Activated CD4-positive, alpha-beta T cell treated with anti-CD3 and anti-CD28 coated beads, Interleukin-2, amount 50 U/mL, for 4 hours (primary cell): ENCODE data around the gene PRSS23.
"Not testable (repeated sequence)": the region's sequence is repeated elsewhere in the genome, so short reads cannot be mapped to it uniquely, and the experiment has no call there.

Source experiments
- DNase-seq, 2 experiments: peaks; one replicate each; pipeline ENCODE4 v3.0.0-alpha.2; 2020

PRSS23 gene

DNA sequence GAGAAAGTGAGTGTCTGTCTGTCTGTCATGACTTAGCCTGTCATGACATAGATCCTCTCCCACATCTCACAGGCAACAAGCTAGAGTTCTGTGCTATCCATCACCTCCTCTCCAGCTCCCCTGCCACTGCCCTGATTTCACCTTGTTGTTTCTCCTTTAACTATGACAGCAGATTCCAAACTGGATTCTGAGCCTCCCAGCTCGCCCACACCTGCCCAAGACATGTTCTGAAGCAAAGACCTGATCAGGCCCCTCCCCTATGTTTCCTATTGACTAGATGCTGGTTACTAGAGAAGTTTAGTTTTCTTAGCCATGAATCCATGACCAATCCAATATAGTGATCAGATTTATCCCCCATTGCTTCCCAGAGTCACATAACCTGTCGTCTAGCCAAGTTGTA, 15.4 kb downstream of the PRSS23 start:
- DNase-seq = no peak

DNA sequence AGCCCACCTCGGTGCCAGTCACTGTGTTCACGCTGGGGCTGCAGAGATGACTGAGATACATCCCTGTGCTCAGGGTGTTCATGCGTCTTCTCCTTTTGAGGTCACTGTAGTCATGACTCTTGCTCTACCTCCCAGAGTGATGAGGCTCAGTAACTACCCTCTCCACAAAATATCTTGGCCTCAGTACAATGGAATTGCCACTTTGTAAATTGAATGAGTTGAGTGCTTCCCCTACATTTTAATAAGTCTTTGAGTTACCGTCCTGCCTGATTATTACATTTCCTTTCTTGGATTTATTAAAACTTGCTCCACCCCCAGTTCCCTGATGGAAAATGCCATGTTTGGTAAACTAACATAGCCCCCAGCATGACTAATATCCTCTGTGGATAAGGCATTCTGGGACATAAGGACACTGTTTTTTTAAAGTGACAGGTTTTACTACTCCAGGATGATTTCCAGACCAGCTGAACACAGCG, 15.9 kb downstream of the PRSS23 start:
- no peak for DNase-seq

DNA sequence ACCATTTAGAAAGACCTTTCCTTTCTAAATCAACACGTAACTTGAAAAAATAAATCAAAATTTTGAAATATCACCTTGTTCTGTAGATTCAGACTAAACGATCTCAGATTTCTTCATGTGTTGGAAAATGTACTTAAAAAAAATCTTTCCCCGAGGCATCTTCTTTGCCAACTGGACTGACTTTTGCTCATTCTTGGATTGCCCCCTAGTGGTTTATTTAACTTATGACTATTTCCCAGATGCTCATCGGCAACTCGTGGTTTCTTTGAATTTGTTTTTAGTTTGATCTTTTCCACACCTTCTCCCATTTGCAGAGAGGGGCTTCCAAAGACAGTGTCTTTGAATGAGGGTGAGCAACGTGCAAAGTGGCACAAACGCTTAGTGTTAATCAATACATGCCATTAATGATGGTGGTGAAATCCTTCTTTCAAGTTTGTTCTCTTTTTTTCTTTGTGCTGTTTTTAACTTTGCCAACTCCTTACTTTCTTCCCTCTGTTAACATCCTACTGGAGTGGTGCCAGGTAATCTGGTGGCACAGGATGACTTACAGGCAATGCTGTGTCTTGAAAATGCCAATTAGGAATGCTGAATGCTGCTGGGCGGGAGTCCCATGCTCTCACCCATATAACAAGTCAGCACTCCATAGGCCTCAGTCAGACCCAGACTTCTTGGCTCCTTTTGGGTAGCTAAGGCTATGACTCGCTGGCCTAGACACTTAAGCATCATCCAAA, 18.3 kb downstream of the PRSS23 start:
- DNase-seq = no peak

DNA sequence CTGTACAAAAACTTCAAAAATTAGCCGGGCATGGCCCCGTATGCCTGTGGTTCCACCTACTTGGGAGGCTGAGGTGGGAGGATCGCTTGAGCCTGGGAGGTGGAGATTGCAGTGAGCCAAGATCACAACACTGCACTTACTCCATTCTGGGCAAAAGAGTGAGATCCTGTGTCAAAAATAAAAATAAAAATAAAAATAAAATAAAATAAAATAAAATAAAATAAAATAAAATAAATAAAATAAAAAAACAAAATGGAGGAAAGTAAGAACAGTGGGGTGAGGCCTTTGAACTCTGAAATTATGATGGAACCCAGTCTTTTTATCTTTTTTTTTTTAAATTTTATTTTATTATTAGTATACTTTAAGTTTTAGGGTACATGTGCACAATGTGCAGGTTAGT, 23.8 kb downstream of the PRSS23 start:
- not testable (repeated sequence) for DNase-seq

DNA sequence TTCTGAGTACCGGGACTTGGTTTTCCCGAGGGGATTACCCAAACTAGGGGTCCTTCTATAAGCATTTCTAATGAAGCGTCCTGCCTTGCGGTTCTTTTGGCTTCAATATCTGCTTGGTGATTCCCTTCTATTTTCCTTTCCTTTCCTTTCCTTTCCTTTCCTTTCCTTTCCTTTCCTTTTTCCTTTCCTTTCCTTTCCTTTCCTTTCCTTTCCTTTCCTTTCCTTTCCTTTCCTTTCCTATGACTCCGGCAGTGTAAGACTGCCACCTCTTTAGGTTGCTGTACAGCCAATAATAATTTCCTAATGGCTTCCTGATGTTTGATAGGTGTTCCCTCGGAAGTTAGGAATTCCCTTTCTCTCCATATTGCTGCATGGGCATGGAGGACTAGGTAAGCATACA, 34.0 kb downstream of the PRSS23 start:
- not testable (repeated sequence) for DNase-seq

DNA sequence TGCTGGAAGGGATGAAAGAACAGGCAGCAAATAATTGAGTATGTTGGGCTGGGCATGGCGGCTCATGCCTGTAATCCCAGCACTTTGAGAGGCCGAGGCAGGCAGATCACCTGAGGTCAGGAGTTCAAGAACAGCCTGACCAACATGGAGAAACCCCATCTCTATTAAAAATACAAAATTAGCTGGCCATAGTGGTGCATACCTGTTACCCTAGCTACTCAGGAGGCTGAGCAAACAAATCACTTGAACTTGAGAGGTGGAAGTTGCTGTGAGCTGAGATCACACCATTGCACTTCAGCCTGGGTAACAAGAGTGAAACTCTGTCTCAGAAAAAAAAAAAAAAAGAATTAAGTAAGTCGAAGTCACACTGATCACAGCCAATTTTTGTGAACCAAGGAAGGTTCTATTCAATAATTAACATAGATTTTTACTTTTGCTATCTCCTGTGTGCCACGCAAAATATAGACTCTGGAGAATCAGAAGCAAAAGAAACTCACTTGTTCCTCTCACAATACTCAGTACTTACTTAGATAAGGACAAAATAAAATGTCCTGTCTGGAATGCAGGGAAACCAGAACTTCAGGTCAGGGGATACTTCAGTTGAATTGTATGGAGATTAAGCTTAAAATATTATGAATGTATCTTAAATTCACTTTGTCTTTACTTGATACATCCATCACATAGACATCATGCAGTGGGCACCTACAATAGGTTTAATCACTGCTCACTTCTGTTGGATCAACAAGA, 44.6 kb downstream of the PRSS23 start:
- not testable (repeated sequence) for DNase-seq

DNA sequence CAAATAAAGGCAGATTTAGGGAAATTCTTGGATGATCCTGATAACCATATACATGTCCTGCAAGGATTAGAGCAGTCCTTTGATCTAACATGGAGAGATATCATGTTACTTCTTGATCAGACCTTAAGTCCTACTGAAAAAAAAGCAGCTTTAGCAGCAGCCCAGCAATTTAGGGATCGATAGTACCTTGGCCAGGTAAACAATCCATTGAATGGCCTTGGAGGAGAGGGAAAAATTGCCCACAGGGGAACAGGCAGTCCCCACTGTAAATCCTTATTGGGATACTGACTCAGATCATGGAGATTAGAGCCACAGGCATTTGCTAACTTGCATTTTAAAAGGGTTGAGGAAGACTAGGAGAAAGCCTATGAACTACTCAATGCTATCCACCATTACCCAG, 47.8 kb downstream of the PRSS23 start:
- DNase-seq = no peak

DNA sequence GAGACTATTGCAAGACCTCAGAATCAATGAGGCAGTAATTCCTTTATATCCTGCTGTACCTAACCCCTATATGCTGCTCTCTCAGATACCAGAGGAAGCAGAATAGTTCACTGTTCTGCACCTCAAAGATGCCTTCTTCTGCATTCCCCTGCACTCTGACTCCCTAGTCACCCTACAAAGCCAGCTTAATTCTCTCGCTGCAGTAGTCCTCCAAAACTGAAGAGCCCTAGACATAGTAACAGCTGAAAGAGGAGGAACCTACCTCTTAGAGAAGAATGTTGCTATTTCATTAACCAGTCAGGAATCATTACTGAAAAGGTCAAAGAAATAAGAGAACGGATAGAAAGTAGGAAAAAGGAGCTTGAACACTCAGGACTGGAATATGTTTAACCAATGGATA, 49.3 kb downstream of the PRSS23 start:
- DNase-seq = no peak
